WERI-Rb-1 (cell line): ENCODE measurements around the gene KCNJ15.

Experiments used
- DNase-seq: peaks from one replicate; pipeline ENCODE4 v3.0.0-alpha.2; 2020
- H3K27ac ChIP-seq: fragments of 250-450 bp; sonication (Bioruptor Pico); 2 replicates; pipeline ENCODE4 v1.5.1; 2020; ENCODE audit warnings: mild to moderate bottlenecking, moderate library complexity
- H3K27me3 ChIP-seq: fragments of 250-450 bp; sonication (Bioruptor Pico); 2 replicates; pipeline ENCODE4 v1.5.1; 2021; ENCODE audit warnings: mild to moderate bottlenecking, low read depth, moderate library complexity; ENCODE audit not compliant: insufficient read depth, severe bottlenecking
- H3K36me3 ChIP-seq: fragments of 250-450 bp; sonication (Bioruptor Pico); 2 replicates; pipeline ENCODE4 v1.5.1; 2020; ENCODE audit warnings: mild to moderate bottlenecking, moderate library complexity
- H3K4me3 ChIP-seq: 2 replicates; pipeline ENCODE4 v1.5.1; 2011; ENCODE audit warnings: low read depth, mild to moderate bottlenecking, control low read depth, low read length
- H3K9me3 ChIP-seq: fragments of 250-450 bp; sonication (Bioruptor Pico); 2 replicates; pipeline ENCODE4 v1.5.1; 2021; ENCODE audit warnings: mild to moderate bottlenecking, moderate library complexity; ENCODE audit not compliant: severe bottlenecking
- TF ChIP-seq, protein P1 (sequence below): IDR thresholded peaks from 2 replicates; pipeline ENCODE4 v1.5.1; 2011; ENCODE audit warnings: low read depth, mild to moderate bottlenecking, control low read depth, inconsistent platforms, low read length

The KCNJ15 gene

GRCh38 chr21:38351176-38351959 is 94.6 kb downstream of the KCNJ15 start:
- no peaks in the 10 kb centered on the region for H3K27me3 ChIP-seq
- TF ChIP-seq, protein P1, sequence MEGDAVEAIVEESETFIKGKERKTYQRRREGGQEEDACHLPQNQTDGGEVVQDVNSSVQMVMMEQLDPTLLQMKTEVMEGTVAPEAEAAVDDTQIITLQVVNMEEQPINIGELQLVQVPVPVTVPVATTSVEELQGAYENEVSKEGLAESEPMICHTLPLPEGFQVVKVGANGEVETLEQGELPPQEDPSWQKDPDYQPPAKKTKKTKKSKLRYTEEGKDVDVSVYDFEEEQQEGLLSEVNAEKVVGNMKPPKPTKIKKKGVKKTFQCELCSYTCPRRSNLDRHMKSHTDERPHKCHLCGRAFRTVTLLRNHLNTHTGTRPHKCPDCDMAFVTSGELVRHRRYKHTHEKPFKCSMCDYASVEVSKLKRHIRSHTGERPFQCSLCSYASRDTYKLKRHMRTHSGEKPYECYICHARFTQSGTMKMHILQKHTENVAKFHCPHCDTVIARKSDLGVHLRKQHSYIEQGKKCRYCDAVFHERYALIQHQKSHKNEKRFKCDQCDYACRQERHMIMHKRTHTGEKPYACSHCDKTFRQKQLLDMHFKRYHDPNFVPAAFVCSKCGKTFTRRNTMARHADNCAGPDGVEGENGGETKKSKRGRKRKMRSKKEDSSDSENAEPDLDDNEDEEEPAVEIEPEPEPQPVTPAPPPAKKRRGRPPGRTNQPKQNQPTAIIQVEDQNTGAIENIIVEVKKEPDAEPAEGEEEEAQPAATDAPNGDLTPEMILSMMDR: no peak
- no peaks in the 10 kb centered on the region for H3K9me3 ChIP-seq
- no peak overlapping the region for H3K4me3 ChIP-seq
- H3K27ac ChIP-seq: no peak overlapping the region
- DNase-seq: no peak
- no peaks in the 10 kb centered on the region for H3K36me3 ChIP-seq

GRCh38 chr21:38351961-38352521 is 95.2 kb downstream of the KCNJ15 start:
- Histone ChIP-seq H3K36me3 (no peaks in the 10 kb centered on the region), H3K27me3 (no peaks in the 10 kb centered on the region), H3K27ac (no peak overlapping the region), H3K4me3 (no peak overlapping the region), H3K9me3 (no peaks in the 10 kb centered on the region)
- TF ChIP-seq, protein P1: no peak
- DNase-seq: no peak

GRCh38 chr21:38352536-38353219 is 95.9 kb downstream of the KCNJ15 start:
- H3K36me3 ChIP-seq: no peaks in the 10 kb centered on the region
- H3K27me3 ChIP-seq: no peaks in the 10 kb centered on the region
- TF ChIP-seq, protein P1: peak; percentile 86
- H3K27ac ChIP-seq: no peak overlapping the region
- no peak overlapping the region for H3K4me3 ChIP-seq
- H3K9me3 ChIP-seq: no peaks in the 10 kb centered on the region
- DNase-seq: peak; percentile 75

DNA sequence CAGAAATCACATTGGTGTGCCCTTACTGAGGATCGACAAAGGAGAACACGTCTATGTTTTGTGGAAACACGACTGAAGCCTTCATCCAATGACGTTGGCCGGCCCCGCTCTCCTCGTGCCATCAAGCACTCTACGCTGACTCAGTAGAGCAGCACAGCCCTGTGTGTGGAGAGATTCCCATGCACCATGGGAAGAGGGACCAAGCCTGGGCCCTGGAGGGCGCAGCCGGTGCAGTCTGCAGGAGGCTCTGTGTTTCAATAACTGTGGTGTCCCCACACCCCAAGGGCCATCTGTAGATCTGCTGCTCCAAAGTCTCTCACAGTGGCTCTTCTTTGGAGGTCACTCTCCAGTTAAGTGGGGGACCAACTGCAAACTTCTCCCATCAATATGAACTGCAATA is 97.4 kb downstream of the KCNJ15 start:
- Histone ChIP-seq H3K27ac (no peak overlapping the region), H3K36me3 (no peaks in the 10 kb centered on the region), H3K27me3 (no peaks in the 10 kb centered on the region), H3K9me3 (no peaks in the 10 kb centered on the region), H3K4me3 (no peak overlapping the region)
- TF ChIP-seq, protein P1: no peak
- DNase-seq: no peak

- Histone ChIP-seq H3K4me3 (no peak overlapping the region), H3K27ac (no peak overlapping the region), H3K9me3 (no peaks in the 10 kb centered on the region), H3K36me3 (no peaks in the 10 kb centered on the region), H3K27me3 (no peaks in the 10 kb centered on the region)
- TF ChIP-seq, protein P1: no peak
- DNase-seq: no peak
These were observed 98.0 kb downstream of the KCNJ15 start for GRCh38 chr21:38354746-38355145.
